Stimulated activated CD4-positive, alpha-beta T cell treated with anti-CD3 and anti-CD28 coated beads, Interleukin-2, amount 100 ng/mL, for 4 hours (primary cell): ENCODE measurements around the gene CYYR1.

Experiments used
- DNase-seq: peaks from one replicate; pipeline ENCODE4 v3.0.0-alpha.2; 2020; ENCODE audit warnings: low read depth

CYYR1 gene

GRCh38 chr21:26553898-26554297, 19.2 kb downstream of the CYYR1 start:
- DNase-seq = no peak

- DNase-seq = no peak
Observed at GRCh38 chr21:26550326-26550725, 22.8 kb downstream of the CYYR1 start.

- no peak for DNase-seq
Observed at GRCh38 chr21:26546446-26547097, 26.5 kb downstream of the CYYR1 start.

GRCh38 chr21:26544201-26544775, 28.8 kb downstream of the CYYR1 start:
- no peak for DNase-seq

GRCh38 chr21:26540651-26541050, 32.4 kb downstream of the CYYR1 start:
- no peak for DNase-seq

GRCh38 chr21:26539566-26539965, 33.5 kb downstream of the CYYR1 start:
- no peak for DNase-seq

- no peak for DNase-seq
Observed at GRCh38 chr21:26534517-26534916, 38.6 kb downstream of the CYYR1 start.

GRCh38 chr21:26532208-26532607, 40.9 kb downstream of the CYYR1 start:
- no peak for DNase-seq

GRCh38 chr21:26529526-26529925, 43.6 kb downstream of the CYYR1 start:
- no peak for DNase-seq

GRCh38 chr21:26528882-26529281, 44.2 kb downstream of the CYYR1 start:
- DNase-seq = no peak

GRCh38 chr21:26522704-26523103, 50.4 kb downstream of the CYYR1 start:
- no peak for DNase-seq

GRCh38 chr21:26519142-26519541, 53.9 kb downstream of the CYYR1 start:
- DNase-seq = no peak

- DNase-seq = no peak
Observed at GRCh38 chr21:26515257-26515656, 57.8 kb downstream of the CYYR1 start.

- DNase-seq = no peak
Observed at GRCh38 chr21:26513212-26513611, 59.9 kb downstream of the CYYR1 start.

- no peak for DNase-seq
Observed at GRCh38 chr21:26512664-26513063, 60.4 kb downstream of the CYYR1 start.

GRCh38 chr21:26508903-26509302, 64.2 kb downstream of the CYYR1 start:
- DNase-seq = no peak

GRCh38 chr21:26506956-26507355, 66.1 kb downstream of the CYYR1 start:
- DNase-seq = no peak

- DNase-seq = no peak
Observed at GRCh38 chr21:26505211-26505610, 67.9 kb downstream of the CYYR1 start.

- no peak for DNase-seq
Observed at GRCh38 chr21:26503414-26503813, 69.7 kb downstream of the CYYR1 start.

GRCh38 chr21:26501495-26502021, 71.5 kb downstream of the CYYR1 start:
- DNase-seq = no peak

GRCh38 chr21:26499495-26499894, 73.6 kb downstream of the CYYR1 start:
- no peak for DNase-seq

GRCh38 chr21:26495283-26495849, 77.7 kb downstream of the CYYR1 start:
- DNase-seq = no peak

GRCh38 chr21:26491663-26492062, 81.4 kb downstream of the CYYR1 start:
- DNase-seq = no peak

GRCh38 chr21:26490771-26491170, 82.3 kb downstream of the CYYR1 start:
- no peak for DNase-seq
